ENCODE results near the gene P2RX5.

GRCh38 chr17:3745071-3745470 is 49.1 kb upstream of the P2RX5 start:
- TF ChIP-seq CTCF (IDR thresholded peaks at IDR 0.05) (no peak), POLR2A (IDR thresholded peaks at IDR 0.05) (no peak), POLR2AphosphoS5 (IDR thresholded peaks at IDR 0.05) (no peak)

All from prostate gland (tissue), 2 donors.